Activated gamma-delta T cell (primary cell): ENCODE data around the gene SCGB1D2.
"Not testable (repeated sequence)": the region's sequence is repeated elsewhere in the genome, so short reads cannot be mapped to it uniquely, and the experiment has no call there.

Experiments
- DNase-seq: peaks from one replicate; lab custom pipeline; 2025; lab: John Stamatoyannopoulos, UW
- total RNA-seq, 2 donors: gene quantifications; one replicate each; lab custom pipeline; 2026; lab: John Stamatoyannopoulos, UW

Gene SCGB1D2
- total RNA-seq: 0 reads per million in 2 donors

- DNase-seq: no peak
These were observed at the start of gene SCGB1D2 for GRCh38 chr11:62242021-62242420. Gene SCGB1D2 (plus strand): TSS chr11:62242239. CDS start chr11:62242308, 69 bp downstream.

DNA sequence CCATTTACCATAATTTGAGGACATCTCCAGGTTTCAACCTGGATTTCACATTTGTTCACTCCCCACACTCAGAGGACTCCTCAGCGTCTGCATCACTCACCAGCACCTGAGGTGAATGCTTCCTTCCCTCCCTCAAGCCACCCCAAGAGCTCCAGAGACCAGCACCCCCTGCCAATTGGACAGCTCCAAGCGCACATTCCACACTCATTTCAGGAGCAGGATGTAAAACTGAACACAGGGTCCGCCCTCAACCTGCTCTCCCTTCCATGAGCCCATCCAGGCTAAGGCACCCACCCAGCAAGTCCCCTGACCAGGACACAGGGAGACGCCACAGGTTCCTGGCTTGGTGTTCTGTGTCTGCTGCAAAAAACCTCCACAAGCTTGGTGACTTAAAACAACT lies 48.1 kb upstream of the SCGB1D2 start:
- DNase-seq: no peak

- DNase-seq: not testable (repeated sequence)
These were observed 47.0 kb upstream of the SCGB1D2 start for GRCh38 chr11:62195010-62195409.

DNA sequence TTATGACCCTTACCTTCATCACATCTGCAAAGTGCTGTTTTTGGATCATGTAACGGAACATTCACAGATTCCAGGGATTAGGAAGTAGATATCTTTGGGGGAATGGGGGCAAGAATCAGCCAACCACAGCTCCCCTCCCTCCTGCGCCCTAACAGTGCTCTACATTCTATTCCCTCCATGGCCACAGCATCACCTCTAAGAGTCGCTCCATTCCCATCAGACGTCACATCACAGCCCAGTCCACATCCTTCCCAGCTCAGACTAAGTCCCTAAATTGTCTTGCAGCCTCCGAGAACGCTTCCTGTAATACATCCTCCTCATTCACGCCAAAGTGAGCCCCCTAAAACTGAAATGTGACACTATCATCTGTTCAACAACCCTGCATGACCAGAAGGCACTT lies 46.1 kb upstream of the SCGB1D2 start:
- DNase-seq: no peak

DNA sequence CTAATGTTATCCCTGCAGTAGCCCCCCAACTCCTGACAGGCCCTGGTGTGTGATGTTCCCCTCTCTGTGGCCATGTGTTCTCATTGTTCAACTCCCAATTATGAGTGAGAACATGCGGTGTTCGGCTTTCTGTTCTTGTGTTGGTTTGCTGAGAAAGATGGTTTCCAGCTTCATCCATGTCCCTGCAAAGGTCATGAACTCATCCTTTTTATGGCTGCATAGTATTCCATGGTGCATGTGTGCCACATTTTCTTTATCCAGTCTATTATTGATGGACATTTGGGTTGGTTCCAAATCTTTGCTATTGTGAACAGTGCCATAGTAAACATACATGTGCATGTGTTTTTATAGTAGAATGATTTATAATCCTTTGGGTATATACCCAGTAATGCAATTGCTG lies 44.6 kb upstream of the SCGB1D2 start:
- not testable (repeated sequence) for DNase-seq

GRCh38 chr11:62201376-62201775 lies 40.7 kb upstream of the SCGB1D2 start:
- no peak for DNase-seq

DNA sequence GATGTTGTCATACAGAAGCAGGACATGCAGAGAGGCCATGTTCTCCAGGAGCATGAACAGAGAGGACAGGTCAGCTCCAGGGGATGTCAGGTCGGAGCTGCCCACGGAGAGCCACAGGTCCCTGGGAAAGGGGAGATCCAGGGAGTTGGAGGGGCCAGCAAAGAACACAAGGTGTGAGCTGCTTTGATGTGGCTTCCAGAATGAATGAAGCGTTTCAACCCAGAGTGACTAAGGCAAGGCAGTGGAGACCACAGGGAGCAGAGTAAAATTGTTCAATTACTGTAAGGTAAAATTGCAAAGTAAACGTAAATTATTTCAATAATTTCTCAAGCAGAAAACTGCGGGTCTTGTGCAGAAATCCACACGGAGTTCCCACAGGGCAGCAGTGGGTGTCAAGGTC lies 39.1 kb upstream of the SCGB1D2 start:
- no peak for DNase-seq

DNA sequence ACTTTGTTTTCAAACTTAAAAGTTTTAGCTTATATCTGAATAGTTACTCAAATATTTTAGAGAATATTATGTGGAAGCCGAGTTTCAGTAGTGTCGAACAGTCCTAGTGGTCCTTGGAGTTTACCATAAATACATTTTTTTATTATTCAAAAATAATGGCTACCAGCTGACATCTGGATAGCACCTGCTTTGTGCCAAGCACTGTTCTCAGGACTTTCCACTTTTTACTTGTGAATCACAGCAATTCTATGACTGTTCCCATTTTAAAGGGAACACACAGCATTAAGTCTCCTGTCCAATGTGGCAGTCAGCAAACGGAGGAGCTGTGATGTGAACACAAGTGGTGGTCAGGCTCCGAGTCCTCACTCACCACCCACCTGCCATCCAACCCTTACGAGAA lies 37.6 kb upstream of the SCGB1D2 start:
- DNase-seq: no peak

DNA sequence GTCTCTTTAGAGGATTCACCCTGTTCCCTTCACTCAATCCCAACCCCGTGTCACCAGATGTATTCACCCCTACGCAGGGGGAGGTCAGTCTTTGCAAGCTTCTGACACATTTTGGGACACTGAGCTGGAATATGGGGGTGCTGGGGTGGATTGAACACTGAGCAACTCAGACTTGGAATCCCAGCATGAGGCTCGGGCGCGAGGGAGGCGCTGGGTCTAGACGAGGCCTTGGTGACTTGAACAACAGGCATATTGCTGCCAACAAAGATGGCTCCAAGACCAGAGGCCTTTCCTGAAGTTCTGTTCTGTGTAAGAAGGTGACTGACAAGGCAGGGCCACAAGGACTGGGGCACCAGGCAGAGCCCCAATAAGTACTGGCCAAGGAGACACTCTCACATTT lies 36.6 kb upstream of the SCGB1D2 start:
- no peak for DNase-seq

GRCh38 chr11:62206276-62207066 lies 35.6 kb upstream of the SCGB1D2 start:
- not testable (repeated sequence) for DNase-seq

- no peak for DNase-seq
These were observed 33.3 kb upstream of the SCGB1D2 start for GRCh38 chr11:62208785-62209144.

- DNase-seq: no peak
These were observed 24.8 kb upstream of the SCGB1D2 start for GRCh38 chr11:62217191-62217748.

- DNase-seq: no peak
These were observed 20.5 kb upstream of the SCGB1D2 start for GRCh38 chr11:62221498-62221897.

GRCh38 chr11:62223095-62223494 lies 18.9 kb upstream of the SCGB1D2 start:
- DNase-seq: no peak

GRCh38 chr11:62233730-62234129 lies 8.3 kb upstream of the SCGB1D2 start:
- no peak for DNase-seq

GRCh38 chr11:62236187-62236586 lies 5.9 kb upstream of the SCGB1D2 start:
- DNase-seq: no peak

GRCh38 chr11:62237499-62237898 lies 4.5 kb upstream of the SCGB1D2 start:
- no peak for DNase-seq

DNA sequence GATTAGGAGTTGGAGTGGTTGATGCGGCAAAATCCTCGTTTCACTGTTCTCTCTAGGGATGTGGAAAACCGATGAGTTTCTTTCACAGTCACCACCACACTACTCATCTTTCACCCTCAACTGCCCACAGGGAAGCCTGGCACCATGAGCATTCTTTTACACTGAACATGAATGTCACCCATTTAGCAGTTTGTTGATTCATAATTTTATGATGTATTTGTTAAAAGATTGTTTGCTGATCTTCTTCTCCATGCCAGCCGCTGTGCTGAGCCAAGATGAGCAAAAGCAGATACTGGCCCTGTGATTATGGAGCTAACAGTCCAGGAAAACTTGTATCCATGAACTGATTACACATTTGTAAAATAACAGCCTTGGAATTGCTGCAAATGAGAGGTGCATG lies 3.9 kb upstream of the SCGB1D2 start:
- no peak for DNase-seq

- DNase-seq: no peak
These were observed 944 bp upstream of the SCGB1D2 start for GRCh38 chr11:62241095-62241494.

DNA sequence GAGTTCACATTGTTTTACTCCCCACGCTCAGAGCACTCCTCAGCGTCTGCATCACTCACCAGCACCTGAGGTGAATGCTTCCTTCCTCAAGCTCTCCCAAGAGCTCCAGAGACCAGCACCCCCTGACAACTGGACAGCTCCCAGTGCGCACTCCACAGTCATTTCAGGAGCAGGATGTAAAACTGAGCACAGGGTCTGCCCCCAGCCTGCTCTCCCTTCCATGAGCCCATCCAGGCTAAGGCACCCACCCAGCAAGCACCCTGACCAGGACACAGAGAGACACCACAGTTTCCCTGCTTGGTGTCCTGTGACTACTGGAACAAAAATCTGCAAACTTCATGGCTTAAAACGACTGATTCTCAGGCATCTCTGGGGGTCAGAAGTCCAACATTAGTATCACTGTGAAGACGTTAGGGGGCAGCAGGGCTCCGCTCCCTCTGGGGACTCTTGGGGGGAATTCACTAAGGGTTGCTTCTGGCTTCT lies 3.3 kb downstream of the SCGB1D2 start:
- DNase-seq: no peak

GRCh38 chr11:62251698-62252097 lies 9.7 kb downstream of the SCGB1D2 start:
- no peak for DNase-seq

DNA sequence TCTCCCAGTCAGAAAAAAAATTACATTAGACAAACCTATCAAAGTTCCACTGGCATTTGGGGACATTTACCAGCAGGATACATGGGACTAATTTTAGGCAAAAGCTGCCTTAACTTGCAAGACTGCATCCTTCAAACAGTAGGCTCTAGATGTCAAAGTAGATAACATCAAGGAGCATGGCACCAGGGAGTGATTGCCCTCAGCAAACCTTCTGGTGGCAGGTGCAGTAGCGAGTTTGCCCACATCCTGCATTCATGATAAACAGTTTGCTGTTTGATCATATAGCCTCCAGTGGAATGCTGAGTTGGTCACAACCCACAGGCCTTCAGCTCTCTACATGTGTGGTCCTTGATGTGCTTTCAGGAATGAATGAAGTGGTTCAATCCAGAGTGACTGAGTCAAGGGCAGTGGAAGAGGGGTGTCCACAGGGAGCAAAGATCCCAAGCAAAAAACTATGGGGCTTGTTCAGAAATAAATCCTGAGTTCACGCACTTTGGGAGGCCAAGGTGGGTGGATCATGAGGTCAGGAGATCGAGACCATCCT lies 12.0 kb downstream of the SCGB1D2 start:
- no peak for DNase-seq

GRCh38 chr11:62256281-62256680 lies 14.2 kb downstream of the SCGB1D2 start:
- DNase-seq: no peak
